ENCODE data around the gene SCLT1. TPM values are rescaled to one million over a fixed set of nuclear protein-coding genes. Genes with fewer than 3 reads are reported as not detected.

SCLT1 gene
- polyA plus RNA-seq, 2 of the 4 experiments (the other 2 are of a cell fraction): 7.4 to 12.1 TPM

DNA sequence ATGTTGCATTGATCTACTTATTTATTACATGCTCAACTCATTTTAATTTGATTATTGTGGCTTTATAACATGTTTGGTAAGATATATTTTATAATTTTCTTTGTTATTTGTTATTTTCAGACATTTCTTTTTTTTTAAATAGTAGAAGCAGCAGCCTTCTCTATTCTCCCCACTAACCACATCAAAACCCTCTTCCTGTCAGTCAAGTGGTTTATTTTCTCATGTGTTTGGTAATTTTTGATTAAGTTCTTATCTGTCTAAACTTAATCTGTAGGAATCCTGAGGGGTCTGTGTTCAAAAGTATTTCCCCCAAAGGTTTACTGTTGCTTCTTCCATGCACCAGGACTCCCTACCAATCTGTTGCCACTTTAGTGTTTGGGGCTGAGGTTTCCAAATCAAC is 131.9 kb downstream of the SCLT1 start:
- TF ChIP-seq NPAS2 (CRISPR knock-in tag; IDR thresholded peaks at IDR 0.05; ENCODE audit: borderline replicate concordance) (no peak), CHD4 (IDR thresholded peaks at IDR 0.05; ENCODE audit: borderline replicate concordance) (no peak), EHMT2 (IDR thresholded peaks at IDR 0.05; ENCODE audit: low read depth) (no peak), CBX8 (IDR thresholded peaks at IDR 0.05) (no peak), ZC3H11A (IDR thresholded peaks at IDR 0.05) (no peak)
- TF ChIP-seq, protein P1, sequence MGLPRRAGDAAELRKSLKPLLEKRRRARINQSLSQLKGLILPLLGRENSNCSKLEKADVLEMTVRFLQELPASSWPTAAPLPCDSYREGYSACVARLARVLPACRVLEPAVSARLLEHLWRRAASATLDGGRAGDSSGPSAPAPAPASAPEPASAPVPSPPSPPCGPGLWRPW (IDR thresholded peaks at IDR 0.05): no peak
- TF ChIP-seq, protein P2, sequence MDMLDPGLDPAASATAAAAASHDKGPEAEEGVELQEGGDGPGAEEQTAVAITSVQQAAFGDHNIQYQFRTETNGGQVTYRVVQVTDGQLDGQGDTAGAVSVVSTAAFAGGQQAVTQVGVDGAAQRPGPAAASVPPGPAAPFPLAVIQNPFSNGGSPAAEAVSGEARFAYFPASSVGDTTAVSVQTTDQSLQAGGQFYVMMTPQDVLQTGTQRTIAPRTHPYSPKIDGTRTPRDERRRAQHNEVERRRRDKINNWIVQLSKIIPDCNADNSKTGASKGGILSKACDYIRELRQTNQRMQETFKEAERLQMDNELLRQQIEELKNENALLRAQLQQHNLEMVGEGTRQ (IDR thresholded peaks at IDR 0.05): no peak
- TF ChIP-seq, protein P3, sequence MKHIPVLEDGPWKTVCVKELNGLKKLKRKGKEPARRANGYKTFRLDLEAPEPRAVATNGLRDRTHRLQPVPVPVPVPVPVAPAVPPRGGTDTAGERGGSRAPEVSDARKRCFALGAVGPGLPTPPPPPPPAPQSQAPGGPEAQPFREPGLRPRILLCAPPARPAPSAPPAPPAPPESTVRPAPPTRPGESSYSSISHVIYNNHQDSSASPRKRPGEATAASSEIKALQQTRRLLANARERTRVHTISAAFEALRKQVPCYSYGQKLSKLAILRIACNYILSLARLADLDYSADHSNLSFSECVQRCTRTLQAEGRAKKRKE (CRISPR knock-in tag; IDR thresholded peaks at IDR 0.05; ENCODE audit: low read depth): no peak
- no peak for DNase-seq (ENCODE audit: low read depth in 1 of 2, low spot score in 1 of 2)
- Histone ChIP-seq H3K4me2 (no peak overlapping the region), H3K4me1 (no peaks in the 10 kb centered on the region), H3K4me3 (no peak overlapping the region), H3K9me3 (no peaks in the 10 kb centered on the region), H3K27ac (no peak overlapping the region)
- ChIA-PET CTCF (no interaction called here), POLR2A (no interaction called here)
- ATAC-seq: no peak
- FAIRE-seq: no peak

DNA sequence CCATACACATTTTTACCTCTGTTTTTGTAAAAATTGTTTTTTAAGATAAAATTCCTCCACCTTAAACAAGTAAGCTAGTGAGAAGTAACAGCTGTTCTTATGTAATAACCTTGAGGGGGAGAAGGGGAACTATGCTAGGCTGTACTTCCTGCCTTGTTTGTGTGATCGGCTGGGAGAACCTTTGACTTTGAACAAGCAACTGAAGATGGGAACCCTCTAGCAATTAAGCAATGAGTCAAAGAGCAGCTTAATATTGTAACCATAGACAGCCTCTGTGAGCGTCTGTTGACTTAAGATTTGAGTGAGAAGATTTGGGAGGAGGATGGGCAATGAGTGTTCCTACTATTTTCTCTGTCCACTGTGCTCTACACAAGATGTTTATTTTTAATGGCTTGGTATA is 135.1 kb downstream of the SCLT1 start:
- Histone ChIP-seq H3K4me3 (no peak overlapping the region), H3K27ac (no peak overlapping the region), H3K4me1 (no peaks in the 10 kb centered on the region), H3K9me3 (no peaks in the 10 kb centered on the region), H3K4me2 (no peak overlapping the region)
- POLR2A ChIA-PET: no interaction called here
- no peak for ATAC-seq
- no peak for FAIRE-seq
- 92% methylated on average over 2 of the region's 2 CpGs for WGBS (ENCODE audit: missing lambda C conversion rate)
- DNase-seq (ENCODE audit: low read depth in 1 of 2, low spot score in 1 of 2): no peak
- CTCF ChIA-PET: no interaction called here
- TF ChIP-seq FOSL2 (IDR thresholded peaks at IDR 0.05) (no peak), FOSL2 (CRISPR knock-in tag; IDR thresholded peaks at IDR 0.05) (no peak), HEYL (CRISPR knock-in tag; IDR thresholded peaks at IDR 0.05) (no peak), NPAS2 (CRISPR knock-in tag; IDR thresholded peaks at IDR 0.05; ENCODE audit: borderline replicate concordance) (no peak), RAD21 (conservative IDR thresholded peaks at IDR 0.05 in 1 of 2, IDR thresholded peaks at IDR 0.05 in 1 of 2) (no peak), KDM1A (IDR thresholded peaks at IDR 0.05; ENCODE audit: low read depth) (no peak), HDAC2 (IDR thresholded peaks at IDR 0.05) (no peak), ZFP36 (IDR thresholded peaks at IDR 0.05; ENCODE audit: borderline replicate concordance, partially characterized antibody) (no peak), HOXB5 (CRISPR knock-in tag; IDR thresholded peaks at IDR 0.05) (no peak), BHLHE40 (IDR thresholded peaks at IDR 0.05; ENCODE audit: low read depth, low read length) (no peak), CEBPB (IDR thresholded peaks at IDR 0.05) (no peak), RARB (CRISPR knock-in tag; IDR thresholded peaks at IDR 0.05) (no peak), CBX2 (IDR thresholded peaks at IDR 0.05; ENCODE audit: borderline replicate concordance, low read depth) (no peak)
- TF ChIP-seq, protein P2 (IDR thresholded peaks at IDR 0.05): no peak
- TF ChIP-seq, protein P4, sequence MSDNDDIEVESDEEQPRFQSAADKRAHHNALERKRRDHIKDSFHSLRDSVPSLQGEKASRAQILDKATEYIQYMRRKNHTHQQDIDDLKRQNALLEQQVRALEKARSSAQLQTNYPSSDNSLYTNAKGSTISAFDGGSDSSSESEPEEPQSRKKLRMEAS (IDR thresholded peaks at IDR 0.05): no peak
- TF ChIP-seq, protein P5, sequence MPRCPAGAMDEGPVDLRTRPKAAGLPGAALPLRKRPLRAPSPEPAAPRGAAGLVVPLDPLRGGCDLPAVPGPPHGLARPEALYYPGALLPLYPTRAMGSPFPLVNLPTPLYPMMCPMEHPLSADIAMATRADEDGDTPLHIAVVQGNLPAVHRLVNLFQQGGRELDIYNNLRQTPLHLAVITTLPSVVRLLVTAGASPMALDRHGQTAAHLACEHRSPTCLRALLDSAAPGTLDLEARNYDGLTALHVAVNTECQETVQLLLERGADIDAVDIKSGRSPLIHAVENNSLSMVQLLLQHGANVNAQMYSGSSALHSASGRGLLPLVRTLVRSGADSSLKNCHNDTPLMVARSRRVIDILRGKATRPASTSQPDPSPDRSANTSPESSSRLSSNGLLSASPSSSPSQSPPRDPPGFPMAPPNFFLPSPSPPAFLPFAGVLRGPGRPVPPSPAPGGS (IDR thresholded peaks at IDR 0.05): no peak
- TF ChIP-seq, protein P6, sequence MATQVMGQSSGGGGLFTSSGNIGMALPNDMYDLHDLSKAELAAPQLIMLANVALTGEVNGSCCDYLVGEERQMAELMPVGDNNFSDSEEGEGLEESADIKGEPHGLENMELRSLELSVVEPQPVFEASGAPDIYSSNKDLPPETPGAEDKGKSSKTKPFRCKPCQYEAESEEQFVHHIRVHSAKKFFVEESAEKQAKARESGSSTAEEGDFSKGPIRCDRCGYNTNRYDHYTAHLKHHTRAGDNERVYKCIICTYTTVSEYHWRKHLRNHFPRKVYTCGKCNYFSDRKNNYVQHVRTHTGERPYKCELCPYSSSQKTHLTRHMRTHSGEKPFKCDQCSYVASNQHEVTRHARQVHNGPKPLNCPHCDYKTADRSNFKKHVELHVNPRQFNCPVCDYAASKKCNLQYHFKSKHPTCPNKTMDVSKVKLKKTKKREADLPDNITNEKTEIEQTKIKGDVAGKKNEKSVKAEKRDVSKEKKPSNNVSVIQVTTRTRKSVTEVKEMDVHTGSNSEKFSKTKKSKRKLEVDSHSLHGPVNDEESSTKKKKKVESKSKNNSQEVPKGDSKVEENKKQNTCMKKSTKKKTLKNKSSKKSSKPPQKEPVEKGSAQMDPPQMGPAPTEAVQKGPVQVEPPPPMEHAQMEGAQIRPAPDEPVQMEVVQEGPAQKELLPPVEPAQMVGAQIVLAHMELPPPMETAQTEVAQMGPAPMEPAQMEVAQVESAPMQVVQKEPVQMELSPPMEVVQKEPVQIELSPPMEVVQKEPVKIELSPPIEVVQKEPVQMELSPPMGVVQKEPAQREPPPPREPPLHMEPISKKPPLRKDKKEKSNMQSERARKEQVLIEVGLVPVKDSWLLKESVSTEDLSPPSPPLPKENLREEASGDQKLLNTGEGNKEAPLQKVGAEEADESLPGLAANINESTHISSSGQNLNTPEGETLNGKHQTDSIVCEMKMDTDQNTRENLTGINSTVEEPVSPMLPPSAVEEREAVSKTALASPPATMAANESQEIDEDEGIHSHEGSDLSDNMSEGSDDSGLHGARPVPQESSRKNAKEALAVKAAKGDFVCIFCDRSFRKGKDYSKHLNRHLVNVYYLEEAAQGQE (IDR thresholded peaks at IDR 0.05): no peak

Data from A549 (cell line).